AG04449 (cell line): ENCODE measurements around the gene LGALS3BP.

ENCODE experiments used
- CTCF ChIA-PET: fragments of 350-600 bp; formaldehyde crosslinking; extraction: SDS; loops from one replicate; lab custom pipeline; 2021; ENCODE audit warnings: antibody characterized with exemption; lab: Yijun Ruan, JAX
- POLR2A ChIA-PET: fragments of 400-600, 350-600 bp; formaldehyde crosslinking; extraction: SDS; loops from one replicate; lab custom pipeline; 2020; ENCODE audit warnings: antibody characterized with exemption, inconsistent platforms; lab: Yijun Ruan, JAX
- DNase-seq: peaks from one replicate; pipeline ENCODE4 v3.0.0-alpha.2; 2010; ENCODE audit warnings: low read depth, low spot score
- H3K4me3 ChIP-seq: 2 replicates; pipeline ENCODE4 v1.5.1; 2011; ENCODE audit warnings: low read depth, mild to moderate bottlenecking, control low read depth, low read length
- CTCF ChIP-seq: IDR thresholded peaks from one replicate; pipeline ENCODE4 v1.5.1; 2011; ENCODE audit warnings: mild to moderate bottlenecking, moderate library complexity, low read length, control low read depth, inconsistent platforms; ENCODE audit not compliant: insufficient read depth; ENCODE audit errors: missing control alignments

LGALS3BP gene

DNA sequence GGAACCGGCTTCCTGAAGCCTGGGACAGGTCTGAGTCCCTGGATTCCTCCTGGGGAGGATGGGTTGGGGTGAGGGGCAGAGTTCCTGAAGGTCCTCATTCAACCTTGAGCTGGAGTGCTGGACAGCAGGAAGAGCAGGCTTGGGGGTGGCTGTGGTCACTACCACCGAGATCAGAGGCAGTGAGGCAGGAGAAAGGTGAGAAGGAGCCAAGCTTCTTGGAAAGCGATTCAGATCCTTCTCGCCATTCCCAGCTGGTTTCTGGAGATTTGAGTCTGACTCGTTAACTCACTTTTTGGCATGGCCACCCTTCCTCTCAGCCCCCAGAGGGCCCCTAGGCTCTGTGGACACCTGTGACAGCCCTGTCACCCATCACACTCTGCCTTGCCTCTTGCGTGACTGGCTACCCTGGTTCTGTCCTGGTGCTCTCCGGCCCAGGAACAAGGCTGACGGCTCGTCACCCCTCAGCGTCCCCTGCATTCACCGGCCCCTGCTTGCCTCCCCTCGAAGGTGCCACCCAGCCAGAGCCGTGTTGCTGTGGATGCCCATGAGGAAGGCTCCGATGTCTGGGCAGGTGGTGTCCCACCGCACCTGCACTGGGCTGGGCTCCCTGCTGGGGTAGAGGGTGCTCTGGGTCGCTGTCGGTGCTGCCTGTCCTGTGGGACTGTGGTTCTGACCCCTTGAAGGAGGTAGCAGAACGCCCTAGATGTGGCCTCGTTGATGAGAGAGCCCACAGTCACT, 44.9 kb downstream of the LGALS3BP start:
- H3K4me3 ChIP-seq = peak overlapping the region; percentile 36
- POLR2A ChIA-PET = interaction anchor here (0.9 to 1.7 kb wide), 7 partner anchors 12 to 73 kb away, joined by 3 to 8 read pairs (median 4); no protein-coding TSS in a partner anchor
- no peak for TF ChIP-seq CTCF
- CTCF ChIA-PET = interaction anchor here (1.3 to 2.5 kb wide), 2 partner anchors 37 to 69 kb away, joined by 4 to 13 read pairs; no protein-coding TSS in a partner anchor
- no peak for DNase-seq

- no peak for TF ChIP-seq CTCF
- ChIA-PET CTCF (interaction anchor here (1.3 to 2.5 kb wide), 2 partner anchors 38 to 68 kb away, joined by 4 to 13 read pairs; no protein-coding TSS in a partner anchor), POLR2A (interaction anchor here (0.6 to 1.7 kb wide), 9 partner anchors 11 to 111 kb away, joined by 3 to 8 read pairs (median 3); no protein-coding TSS in a partner anchor)
- peak overlapping the region; percentile 45 for H3K4me3 ChIP-seq
- DNase-seq = peak; percentile 95
Measured at GRCh38 chr17:78933959-78934568, 45.7 kb downstream of the LGALS3BP start.

DNA sequence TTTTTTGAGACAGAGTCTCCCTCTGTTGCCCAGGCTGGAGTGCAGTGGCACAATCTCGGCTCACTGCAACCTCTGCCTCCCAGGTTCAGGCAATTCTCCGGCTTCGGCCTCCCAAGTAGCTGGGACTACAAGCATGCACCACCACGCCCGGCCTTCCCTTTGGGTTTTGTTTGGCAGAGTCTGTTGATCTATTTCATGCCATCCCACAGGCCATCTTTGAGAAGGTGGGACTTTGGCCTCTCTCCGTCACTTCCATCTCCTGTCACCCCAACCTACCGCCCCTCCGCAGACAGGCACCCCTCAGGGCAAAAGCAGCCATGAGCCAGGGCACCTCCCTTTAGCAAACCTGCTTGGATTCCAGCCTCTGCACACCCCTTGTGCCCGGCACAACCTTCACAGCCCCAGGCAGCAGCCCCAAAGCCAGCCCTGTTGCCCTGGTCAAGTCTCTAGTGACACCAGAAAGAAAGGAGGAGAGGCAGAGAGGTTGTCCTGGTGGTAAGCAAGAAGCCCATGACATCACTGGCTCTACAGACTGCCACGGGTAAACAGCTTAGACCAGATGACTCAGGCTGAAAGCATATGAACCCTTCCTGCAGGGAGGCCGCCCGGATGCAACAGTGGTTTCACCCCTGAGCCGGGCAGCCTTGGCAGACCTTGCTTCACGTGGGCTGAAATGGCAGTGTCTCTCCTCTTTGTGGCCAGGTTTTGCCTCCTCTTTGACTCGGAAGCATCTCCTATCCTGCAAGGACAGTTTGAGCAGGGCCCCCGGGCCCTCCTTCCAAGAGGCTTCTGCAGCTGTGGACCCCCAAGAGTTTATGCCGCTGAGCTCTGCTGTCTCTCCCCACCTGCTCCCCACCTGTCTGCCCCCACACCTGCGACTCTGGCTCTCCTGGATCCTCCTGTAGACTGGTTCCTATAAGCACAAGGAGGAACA, 46.4 kb downstream of the LGALS3BP start:
- peak overlapping the region; percentile 45 for H3K4me3 ChIP-seq
- ChIA-PET CTCF (interaction anchor here (1.0 to 2.5 kb wide), 3 partner anchors 39 to 68 kb away, joined by 4 to 13 read pairs (median 4); no protein-coding TSS in a partner anchor), POLR2A (interaction anchor here (0.6 to 1.7 kb wide), 7 partner anchors 12 to 111 kb away, joined by 3 to 8 read pairs (median 4); no protein-coding TSS in a partner anchor)
- no peak for TF ChIP-seq CTCF
- DNase-seq = peak; percentile 95

DNA sequence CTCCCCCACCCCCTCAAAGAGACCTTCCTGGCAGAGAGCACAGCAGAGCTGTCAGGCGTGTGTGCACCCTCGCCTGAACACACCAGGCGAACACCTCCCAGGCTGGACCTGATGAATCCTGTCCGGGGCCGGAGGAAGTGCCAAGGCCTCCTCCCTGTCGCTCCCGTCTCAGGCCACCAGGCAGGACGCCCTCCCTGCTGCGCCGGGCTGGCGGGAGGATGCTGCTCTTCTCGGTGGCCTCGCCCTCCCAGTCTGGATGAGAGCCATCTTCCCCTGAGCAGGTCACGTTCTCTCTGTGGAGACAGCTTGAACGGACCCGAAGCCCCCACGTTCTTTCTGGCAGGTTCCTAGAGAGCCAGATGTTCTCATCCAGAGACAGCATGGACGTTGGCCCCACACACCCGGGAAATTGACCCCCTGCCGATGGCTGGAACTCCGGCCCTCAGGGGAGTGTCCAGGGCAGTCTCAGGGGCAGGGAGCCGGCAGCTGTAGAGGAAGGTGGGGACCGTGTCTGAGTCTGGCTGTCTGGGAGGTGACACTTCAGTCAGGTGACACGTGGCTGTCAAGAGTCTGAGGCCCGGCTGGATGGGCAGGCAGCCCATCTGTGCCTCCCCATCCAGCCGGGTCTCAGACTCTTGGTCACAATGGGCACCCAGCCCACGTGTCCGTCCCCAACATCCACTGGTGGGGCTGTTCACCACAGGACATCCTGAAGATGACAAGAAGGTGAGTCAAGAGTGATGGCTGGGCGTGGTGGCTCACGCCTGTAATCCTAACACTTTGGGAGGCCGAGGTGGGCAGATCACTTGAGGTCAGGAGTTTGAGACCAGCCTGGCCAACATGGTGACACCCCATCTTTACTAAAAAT, 49.6 kb downstream of the LGALS3BP start:
- H3K4me3 ChIP-seq = no peak overlapping the region
- no peak for DNase-seq
- CTCF ChIA-PET = interaction anchor here (0.8 kb wide), 1 partner anchor 40 kb away, joined by 3 read pairs; no protein-coding TSS in a partner anchor
- no peak for TF ChIP-seq CTCF
- POLR2A ChIA-PET = no interaction called here
